HG02610 (cell line): ENCODE measurements around the gene FLT4.

Source experiments
- ATAC-seq: cut with Tn5 transposase; IDR thresholded peaks from one replicate; pipeline ENCODE4 v1.9.1; 2021; ENCODE audit warnings: mild to moderate bottlenecking, moderate library complexity; ENCODE audit not compliant: unreplicated experiment

Gene FLT4

GRCh38 chr5:180643191-180643851 is 6.1 kb downstream of the FLT4 start:
- no peak for ATAC-seq

- no peak for ATAC-seq
These were observed 6.6 kb downstream of the FLT4 start for GRCh38 chr5:180642779-180643178.

- ATAC-seq, result no peak
These were observed 7.1 kb downstream of the FLT4 start for GRCh38 chr5:180642181-180642775.

GRCh38 chr5:180641566-180641900 is 7.9 kb downstream of the FLT4 start:
- no peak for ATAC-seq

- ATAC-seq, result no peak
These were observed 8.4 kb downstream of the FLT4 start for GRCh38 chr5:180640861-180641565.

- no peak for ATAC-seq
These were observed 8.9 kb downstream of the FLT4 start for GRCh38 chr5:180640611-180640860.

GRCh38 chr5:180639741-180640610 is 9.4 kb downstream of the FLT4 start:
- ATAC-seq, result no peak

GRCh38 chr5:180639287-180639686 is 10.1 kb downstream of the FLT4 start:
- no peak for ATAC-seq

- no peak for ATAC-seq
These were observed 11.3 kb downstream of the FLT4 start for GRCh38 chr5:180637962-180638680.

- ATAC-seq, result no peak
These were observed 12.9 kb downstream of the FLT4 start for GRCh38 chr5:180636403-180637075.

GRCh38 chr5:180636016-180636402 is 13.4 kb downstream of the FLT4 start:
- no peak for ATAC-seq

GRCh38 chr5:180633283-180634177 is 15.9 kb downstream of the FLT4 start:
- no peak for ATAC-seq

- no peak for ATAC-seq
These were observed 16.6 kb downstream of the FLT4 start for GRCh38 chr5:180632768-180633167.

- no peak for ATAC-seq
These were observed 17.6 kb downstream of the FLT4 start for GRCh38 chr5:180631549-180632383.

- no peak for ATAC-seq
These were observed 19.0 kb downstream of the FLT4 start for GRCh38 chr5:180630426-180630825.

- no peak for ATAC-seq
These were observed 19.5 kb downstream of the FLT4 start for GRCh38 chr5:180629831-180630382.

GRCh38 chr5:180628827-180629750 is 20.3 kb downstream of the FLT4 start:
- no peak for ATAC-seq
